IPS DF 4.7 (cell line): Measurements from ENCODE around the gene PRR23B.
"Not testable (repeated sequence)": the region's sequence is repeated elsewhere in the genome, so short reads cannot be mapped to it uniquely, and the experiment has no call there.

Experiments used
- DNase-seq: peaks from one replicate; pipeline ENCODE4 v3.0.0-alpha.2; 2013; ENCODE audit warnings: low spot score; ENCODE audit errors: extremely low read depth

Gene PRR23B

DNA sequence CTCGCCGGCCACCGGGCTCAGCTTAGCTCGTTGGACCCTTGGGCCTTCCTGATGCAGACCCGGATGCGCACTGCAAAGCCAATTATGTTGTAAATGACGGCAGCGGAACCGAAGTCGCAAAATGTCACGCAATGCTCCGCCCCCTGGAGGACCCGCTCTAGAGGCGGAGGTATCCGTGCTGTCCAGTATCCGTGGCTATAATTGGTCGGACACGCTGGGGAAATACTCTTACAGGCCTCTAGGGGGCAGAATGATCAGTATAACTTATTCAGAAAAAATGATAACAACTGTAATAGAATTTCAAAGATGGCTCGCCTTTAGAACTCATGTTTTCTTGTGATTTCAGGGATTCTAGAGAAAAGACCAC, at the start of gene PRR23B:
PRR23B (minus strand) TSS at position 59 of the 367 bp plus-strand sequence. CDS start 265 bp downstream, outside the sequence.
- no peak for DNase-seq

DNA sequence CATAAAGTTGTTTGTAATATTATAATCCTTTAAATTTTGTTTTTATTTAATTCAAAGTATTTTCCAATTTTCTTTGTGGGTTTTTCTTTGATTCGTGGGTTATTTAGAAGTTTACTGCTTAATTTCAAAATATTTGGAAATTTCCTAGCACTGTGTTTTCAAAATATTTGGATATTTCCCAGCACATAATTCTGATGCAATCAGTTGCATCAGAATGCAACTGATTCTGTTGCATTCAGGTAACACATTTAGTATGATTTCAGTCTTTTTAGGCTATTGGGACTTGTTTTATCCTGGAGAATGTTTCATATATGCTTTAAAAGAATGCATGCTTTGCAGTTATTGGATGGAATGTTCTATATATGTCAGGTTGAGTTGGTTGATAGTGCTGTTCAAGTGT, 42.2 kb upstream of the PRR23B start:
- no peak for DNase-seq

DNA sequence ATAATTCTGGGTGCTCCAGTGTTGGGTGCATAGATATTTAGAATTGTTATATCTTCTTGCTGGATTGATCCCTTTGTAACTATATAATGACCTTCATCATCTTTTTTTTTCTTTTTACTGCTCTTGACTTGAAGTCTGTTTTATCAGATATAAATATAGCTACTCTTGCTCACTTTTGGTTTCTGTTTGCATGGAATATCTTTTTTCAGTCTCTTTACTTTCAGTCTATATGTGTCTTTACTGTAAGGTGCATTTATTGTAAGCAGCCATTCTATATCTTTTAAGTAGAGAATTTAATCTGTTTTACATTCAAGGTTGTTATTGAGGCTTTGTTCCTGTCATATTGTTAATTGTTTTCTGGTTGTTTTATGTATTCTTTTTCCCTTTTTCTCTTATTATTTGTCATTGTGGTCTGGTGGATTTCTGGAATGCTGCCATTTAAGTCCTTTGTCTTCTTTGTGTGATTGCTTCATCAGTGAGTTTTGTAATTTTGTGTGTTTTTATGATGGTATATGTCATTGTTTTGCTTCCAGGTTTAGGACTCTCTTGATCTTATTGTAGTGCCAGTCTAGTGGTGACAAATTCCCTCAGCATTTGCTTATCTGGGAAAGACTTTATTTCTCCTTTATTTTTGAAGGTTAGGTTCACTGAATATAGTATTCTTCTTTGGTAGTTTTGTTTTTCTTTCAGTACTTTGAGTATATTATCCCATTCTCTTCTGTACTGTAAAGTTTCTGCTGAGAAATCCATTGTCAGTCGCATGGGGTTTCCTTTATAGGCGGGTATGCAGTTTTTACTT, 32.3 kb upstream of the PRR23B start:
- DNase-seq = no peak

DNA sequence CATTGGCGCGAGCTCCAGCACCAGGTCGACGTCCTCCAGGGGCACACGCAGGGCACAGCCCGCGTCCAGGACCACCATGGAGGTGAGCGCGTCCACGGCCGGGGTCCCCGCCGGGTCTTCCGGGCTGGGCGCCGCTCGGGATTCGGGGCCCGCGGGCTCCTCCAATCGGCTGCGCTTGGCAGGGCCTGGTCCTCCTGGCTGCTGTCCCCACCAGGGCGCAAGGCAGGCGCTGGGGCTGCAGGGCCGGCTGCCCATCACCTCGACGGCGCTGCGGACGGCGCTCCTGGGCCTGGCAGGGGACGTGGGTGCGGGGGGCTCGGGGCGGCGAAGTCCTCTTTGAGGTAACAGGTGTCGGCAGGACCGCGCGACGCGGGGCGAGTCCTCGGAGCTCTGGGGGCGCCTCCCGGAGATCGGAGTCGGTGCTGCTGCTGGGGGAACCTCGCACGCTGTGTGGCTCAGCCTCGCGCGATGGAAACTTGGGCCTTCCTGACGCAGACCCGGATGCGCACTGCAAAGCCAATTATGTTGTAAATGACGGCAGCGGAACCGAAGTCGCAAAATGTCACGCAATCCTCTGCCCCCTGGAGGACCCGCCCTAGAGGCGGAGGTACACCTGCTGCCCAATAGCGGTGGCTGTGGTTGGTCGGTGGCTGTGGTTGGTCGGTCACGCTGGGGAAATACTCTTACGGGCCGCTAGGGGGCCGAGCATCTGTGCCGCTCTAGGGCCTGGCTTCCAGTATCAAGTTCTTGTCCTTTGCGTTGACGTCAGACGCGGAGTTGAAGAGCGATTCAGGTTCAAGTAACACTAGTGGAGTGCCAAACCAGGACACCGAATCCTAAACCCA, 23.9 kb upstream of the PRR23B start, which contains the start of gene PRR23C:
PRR23C (minus strand) TSS at position 527 of the 845 bp plus-strand sequence; CDS start at position 255, 272 bp downstream.
- DNase-seq = no peak

DNA sequence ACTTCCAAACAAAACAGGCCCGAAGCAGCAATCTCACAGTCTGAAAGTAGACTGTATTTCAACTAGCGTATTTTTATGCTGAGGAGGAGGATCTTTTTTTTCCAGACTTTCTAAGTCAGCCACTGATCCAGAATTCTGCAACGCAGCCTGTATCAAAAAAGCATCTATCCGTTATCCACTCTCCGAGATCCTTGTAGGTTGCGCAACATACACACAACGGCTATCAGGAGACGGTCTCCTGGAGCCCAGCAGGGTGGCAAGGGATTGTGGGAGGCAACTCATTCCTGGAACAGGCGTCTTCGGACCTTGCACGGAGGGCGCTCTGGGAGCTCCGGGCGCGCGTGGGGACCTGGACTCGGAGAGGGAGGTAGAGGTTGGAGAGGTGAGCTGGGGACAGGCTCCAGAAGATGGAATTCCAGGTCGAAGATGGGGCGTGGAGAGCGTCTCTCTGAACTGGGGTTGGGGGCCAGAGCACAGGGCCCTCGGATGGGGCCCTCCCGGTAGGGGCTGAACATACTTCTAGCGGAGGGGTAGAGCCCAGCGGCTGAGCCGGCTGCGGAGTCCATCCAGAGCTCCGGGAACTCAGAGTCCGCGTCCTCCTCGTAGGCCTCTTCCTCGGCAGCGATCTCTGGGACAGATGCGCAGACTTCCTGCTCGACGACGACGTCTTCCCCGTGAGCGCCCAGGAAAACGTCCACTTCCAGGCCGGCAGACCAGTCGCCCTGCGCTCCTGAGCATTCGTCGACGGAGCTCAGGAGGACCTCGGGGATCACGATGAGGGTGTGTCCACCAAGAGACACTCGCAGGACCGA, 23.0 kb upstream of the PRR23B start:
- no peak for DNase-seq

DNA sequence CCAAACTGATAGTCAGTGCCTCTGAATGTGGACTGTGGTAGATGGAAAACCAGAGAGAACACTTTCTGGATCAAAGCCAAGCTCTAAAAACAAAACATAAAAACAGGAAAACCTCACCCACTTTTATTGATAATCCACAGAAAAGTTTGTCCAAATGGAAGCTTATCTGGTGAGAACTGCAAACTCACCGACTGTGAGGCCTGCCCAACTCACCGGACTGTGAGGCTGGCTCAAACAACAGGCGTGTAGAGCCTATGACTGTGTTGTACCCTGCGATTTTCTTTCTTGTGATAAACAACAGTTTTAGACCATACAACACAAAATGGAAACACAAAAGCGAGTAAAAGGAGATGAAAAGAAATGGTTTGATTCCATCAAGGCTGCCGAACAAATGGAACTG, 16.8 kb upstream of the PRR23B start:
- DNase-seq = no peak

DNA sequence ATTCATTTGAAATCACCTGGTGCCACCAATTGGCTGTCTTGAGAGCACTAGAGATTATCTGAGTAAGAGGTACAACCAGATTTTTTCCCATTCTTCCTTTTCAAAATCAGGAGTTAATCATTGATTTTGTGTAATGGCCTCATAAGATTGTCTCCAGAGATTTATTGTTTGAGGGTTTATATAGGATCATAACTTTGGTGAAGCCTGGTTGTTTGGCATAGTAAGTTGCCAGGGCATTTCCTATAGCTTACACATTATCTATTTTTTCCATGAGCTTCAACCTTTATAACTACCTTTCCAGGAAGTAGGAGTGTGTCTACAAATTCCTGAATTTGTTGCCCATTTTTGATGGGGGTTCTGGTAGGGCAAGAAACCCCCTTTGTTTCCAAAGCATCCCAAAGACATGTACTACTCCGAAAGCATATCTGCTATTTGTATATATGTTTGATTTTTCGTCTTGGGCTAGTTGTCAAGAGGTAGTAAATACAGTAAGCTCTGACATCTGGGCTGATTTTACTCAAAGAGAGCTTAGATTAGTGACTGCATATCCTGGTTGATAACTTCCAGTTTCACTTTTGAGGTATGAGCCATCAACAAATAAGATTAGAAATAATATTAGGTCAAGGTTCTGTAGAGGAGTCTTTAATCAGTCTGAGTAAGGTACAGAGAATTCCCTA, 11.7 kb upstream of the PRR23B start:
- DNase-seq = no peak

DNA sequence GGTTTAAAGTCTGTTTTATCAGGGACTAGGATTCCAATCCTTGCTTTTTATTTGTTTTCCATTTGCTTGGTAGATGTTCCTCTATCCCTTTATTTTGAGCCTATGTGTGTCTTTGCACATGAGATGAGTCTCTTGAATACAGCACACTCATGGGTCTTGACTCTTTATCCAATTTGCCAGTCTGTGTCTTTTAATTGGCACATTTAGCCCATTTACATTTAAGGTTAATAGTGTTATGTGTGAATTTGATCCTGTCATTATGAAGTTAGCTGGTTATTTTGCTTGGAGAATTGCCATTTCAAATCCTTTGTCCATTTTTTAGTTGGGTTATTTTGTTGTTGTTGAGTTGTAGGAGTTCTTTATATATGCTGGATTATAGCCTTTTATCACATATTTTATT, 9.8 kb upstream of the PRR23B start:
- not testable (repeated sequence) for DNase-seq

DNA sequence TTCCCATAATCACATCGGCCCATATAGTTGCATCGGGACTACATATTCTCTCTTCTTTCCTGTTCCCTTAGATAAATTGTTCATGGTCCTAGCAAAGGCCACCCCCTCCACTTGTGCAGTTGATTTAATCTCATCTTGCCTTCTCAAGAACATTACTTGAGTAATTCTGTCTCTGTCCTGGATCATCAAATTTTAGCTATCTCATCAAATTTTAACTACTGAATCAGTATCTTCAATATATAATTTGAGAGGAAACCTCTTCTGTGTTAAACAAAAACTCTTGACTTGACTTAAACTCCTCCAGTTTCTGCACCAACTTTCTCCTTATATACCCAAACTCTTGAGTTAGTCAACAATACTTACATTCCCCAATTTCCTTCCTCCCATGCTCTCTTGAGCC, 4.2 kb upstream of the PRR23B start:
- no peak for DNase-seq

DNA sequence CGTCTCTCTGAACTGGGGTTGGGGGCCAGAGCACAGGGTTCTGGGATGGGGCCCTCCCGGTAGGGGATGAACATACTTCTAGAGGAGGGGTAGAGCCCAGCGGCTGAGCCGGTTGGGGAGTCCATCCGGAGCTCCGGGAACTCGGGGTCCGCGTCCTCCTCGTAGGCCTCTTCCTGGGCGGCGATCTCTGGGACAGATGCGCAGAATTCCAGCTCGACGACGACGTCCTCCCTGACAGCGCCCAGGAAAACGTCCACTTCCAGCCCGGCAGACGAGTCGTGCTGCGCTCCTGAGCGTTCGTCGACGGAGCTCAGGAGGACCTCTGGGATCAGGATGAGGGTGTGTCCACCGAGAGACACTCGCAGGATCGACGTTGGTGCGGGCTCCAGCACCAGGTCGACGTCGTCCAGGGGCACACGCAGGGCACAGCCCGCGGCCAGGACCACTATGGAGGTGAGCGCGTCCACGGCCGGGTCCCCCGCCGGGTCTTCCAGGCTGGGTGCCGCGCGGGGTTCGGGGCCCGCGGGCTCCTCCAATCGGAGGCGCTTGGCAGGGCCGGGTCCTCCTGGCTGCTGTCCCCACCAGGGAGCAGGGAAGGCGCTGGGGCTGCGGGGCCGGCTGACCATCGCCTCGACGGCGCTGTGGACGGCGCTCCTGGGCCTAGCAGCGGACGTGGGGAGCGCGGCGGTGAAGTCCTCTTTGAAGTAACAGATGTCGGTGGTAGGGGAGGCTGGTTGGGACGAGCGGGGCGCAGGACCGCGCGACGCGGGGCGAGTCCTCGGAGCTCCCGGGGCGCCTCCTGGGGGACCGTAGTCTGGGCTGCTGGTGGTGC, 474 bp downstream of the PRR23B start:
- DNase-seq = no peak

DNA sequence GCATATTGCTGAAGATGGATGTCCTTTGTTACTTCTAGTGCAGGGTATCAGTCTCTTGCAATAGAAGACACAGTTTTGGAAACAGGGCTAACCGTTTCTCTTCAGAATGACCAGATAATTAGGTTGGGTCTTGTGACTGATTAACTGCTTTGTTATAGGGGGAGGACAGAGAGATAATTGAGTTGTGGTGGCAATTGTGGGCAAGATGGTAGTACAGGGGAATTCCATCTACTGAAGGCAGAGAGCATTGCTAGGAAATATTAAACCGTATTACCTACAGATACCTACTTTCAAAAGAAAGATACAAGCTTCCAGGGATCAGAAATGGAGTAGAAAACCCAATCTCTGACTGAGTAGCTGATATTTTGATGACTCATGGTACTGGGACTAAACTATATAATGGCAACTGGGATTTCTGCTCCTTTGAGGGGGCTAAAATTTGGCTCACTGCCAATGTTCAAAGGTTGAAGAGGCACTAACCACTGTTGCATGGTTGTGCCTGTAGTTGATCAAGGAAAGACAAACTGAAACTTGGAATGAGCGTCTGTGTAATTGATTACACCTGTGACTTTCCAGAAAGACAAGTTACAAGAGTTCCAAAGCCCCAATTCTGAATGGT, 4.2 kb downstream of the PRR23B start:
- DNase-seq = no peak

DNA sequence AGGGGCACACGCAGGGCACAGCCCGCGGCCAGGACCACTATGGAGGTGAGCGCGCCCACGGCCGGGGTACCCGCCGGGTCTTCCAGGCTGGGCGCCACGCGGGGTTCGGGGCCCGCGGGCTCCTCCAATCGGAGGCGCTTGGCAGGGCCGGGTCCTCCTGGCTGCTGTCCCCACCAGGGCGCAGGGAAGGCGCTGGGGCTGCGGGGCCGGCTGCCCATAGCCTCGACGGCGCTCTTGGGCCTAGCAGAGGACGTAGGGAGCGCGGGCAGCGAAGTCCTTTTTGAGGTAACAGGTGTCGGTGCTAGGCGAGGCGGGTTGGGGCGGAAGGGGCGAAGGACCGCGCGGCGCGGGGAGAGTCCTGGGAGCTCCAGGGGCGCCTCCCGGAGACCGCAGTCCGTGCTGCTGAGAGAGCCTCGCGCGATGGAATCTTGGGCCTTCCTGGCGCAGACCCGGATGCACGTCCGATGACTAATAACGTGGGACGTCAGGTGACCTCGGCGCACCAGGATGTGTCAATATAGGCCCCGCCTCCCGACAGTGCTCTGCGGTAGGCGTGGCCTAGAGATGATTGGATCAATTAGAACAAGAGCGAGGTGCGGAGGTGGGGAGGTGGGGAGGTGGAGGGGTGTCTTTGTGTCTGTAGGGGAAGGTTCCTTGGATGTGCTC, 14.5 kb downstream of the PRR23B start, which contains the start of gene PRR23A:
PRR23A (minus strand) TSS at position 218 of the 666 bp plus-strand sequence; CDS start at position 218, 0 bp downstream.
- no peak for DNase-seq

DNA sequence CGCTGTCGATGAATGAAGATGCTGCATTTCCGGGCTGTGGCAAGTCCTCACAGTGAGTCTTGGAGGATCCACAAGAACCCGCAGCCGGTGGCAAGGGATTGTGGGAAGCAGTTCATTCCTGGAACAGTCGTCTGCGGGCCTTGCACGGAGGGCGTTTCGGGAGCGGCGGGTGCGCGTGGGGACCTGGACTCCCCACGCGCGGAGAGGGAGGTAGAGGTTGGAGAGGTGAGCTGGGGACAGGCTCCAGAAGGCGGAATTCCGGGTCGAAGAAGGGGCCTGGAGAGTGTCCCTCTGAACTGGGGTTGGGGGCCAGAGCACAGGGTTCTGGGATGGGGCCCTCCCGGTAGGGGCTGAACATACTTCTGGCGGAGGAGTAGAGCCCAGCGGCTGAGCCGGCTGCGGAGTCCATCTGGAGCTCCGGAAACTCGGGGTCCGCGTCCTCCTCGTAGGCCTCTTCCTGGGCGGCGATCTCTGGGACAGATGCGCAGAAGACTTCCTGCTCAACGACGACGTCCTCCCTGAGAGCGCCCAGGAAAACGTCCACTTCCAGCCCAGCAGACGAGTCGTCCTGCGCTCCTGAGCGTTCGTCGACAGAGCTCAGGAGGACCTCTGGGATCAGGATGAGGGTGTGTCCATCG, 15.3 kb downstream of the PRR23B start:
- no peak for DNase-seq

DNA sequence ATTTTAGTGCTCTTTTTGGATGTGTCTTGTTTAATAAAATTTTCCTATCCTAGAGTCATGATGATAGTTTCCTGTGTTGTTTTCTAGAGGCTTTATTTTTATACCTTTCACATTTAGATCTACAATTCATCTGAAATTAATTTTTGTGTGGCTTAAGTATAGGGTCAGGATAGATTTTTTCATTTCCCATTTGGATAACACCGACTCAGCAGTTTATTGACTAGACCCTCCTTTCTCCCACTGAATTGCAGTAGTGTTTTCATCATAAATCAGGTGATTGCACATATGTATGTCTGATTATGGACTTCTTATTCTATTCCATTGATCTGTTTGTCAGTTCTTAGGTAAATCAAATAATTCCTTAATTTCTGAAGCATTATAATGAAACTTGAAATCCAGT, 25.0 kb downstream of the PRR23B start:
- no peak for DNase-seq

DNA sequence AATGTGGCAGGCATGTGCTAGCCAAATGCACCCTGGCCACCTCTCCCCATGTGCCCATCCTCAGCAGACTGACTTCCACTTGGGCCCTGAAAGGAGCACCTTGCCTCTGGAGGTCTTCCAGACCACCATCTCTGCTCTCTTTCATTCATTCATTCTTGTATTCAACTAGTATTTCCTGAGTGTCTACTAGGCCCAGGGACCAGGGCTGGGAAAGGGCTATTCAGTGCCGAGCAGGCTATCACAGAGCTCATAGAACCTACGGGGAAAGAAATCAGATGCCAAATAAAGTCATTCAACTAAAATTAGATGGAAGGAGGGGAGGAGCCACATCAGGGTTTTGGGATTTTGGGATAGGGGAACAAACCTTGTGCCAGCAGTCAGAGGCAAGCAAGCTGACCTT, 33.5 kb downstream of the PRR23B start:
- no peak for DNase-seq

DNA sequence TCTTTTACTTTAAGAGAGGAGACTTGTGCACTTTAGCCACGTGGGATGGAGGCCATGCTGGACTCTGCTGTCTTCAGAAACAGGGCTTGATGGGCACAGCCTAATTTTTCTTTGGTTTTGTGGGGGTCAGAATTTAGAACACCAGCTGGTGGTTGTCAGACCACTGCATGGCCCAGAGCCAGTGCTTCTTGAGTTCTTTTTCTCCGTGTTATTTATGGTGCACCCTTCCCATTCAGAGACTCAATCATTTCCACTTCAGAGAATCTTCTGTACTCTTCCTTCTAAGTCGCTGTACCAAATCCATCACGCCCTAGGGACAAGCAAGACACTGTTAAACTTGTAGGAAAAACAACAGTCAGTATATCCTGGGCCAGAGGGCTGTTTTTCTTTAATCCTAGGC, 34.8 kb downstream of the PRR23B start:
- no peak for DNase-seq

DNA sequence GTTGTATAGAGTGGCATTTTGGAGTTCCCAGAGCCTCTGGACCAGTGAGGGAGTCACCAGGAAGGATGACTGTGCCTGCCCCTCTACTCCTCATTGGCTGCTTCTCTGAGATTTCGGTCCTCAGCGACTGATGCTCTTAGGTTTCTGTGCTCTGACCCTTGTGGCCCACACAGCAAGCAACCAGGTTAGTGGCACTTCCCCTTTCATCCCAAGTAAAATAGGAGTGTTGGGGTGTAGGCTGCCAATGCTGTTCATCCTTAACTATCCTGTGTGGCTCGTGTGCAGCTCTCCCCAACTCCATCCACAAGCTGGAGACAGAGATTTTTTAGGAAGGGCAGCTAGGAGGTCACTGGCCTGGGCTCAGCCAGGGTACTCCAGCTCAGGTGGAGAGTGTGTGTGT, 35.9 kb downstream of the PRR23B start:
- DNase-seq = no peak

DNA sequence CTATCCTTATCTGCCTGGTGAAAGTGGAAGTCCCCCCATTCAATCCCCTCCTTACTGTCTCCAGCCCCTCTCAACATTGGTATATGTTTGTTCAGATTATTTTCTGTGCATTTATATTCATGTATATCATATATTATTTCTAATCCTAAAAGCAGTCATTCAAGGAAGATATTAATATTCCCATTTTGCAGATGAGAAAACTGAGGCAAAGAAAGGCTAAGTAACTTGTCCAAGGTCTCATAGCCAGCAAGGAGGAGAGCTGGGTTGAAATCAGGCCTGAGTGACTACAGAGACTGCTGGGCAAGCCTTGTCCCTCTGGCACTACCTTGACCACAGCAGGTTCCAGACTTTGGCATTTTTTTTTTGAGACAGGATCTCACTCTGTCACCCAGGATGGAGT, 44.7 kb downstream of the PRR23B start:
- DNase-seq = no peak

DNA sequence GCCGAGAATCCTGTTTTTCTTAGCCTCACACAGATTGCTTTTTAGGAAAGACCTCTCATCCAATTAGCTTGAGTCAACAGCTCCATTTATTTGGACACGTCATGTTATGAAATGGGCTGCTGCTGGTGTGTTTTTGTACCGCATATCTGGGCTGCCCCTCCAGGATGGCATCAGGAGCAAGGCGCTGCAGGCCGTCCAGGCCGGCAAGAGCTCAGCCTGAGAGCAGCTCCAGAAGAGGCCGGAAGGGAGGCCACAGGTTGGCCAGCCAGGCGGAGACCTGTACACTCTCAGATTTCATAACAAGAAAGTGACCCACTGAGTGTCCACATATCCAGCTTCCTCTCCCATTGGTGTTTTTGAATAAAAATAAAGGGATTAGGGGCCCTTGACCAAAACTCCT, 45.4 kb downstream of the PRR23B start:
- no peak for DNase-seq
